PC-3 (cell line): ENCODE data around the gene KRT8. TPM values are rescaled to one million over a fixed set of nuclear protein-coding genes. Genes with fewer than 3 reads are reported as not detected.
A peak's percentile ranks its signal among the peaks of the same experiment; 100 is the strongest.

Experiments used
- ATAC-seq: fragments of 200-7000 bp; cut with Tn5 transposase; 2 replicates; pipeline ENCODE4 v1.9.1; 2020; ENCODE audit warnings: mild to moderate bottlenecking, moderate library complexity
- BruUV-seq: library from RNA; stranded (reverse); fragments of 400-500 nt; replicated peaks from 2 replicates; lab custom pipeline; 2021; lab: Mats Ljungman, UMichigan
- CTCF ChIA-PET: fragments of 300-600 bp; sonication (Branson Sonifier 250); formaldehyde crosslinking; loops from one replicate; lab custom pipeline; 2022; ENCODE audit warnings: antibody characterized with exemption; lab: Charles Lee
- POLR2A ChIA-PET: fragments of 300-600 bp; sonication (Branson Sonifier 250); formaldehyde crosslinking; loops from one replicate; lab custom pipeline; 2022; ENCODE audit warnings: antibody characterized with exemption; ENCODE audit not compliant: unreplicated experiment; lab: Charles Lee
- DNase-seq: peaks from one replicate; pipeline ENCODE4 v3.0.0-alpha.2; 2015
- H2AFZ ChIP-seq: fragments of 300-600 bp; sonication (generic); 2 replicates; pipeline ENCODE4 v1.6.0; 2016; ENCODE audit warnings: antibody characterized with exemption, low read length
- H3F3A ChIP-seq: fragments of 300-600 bp; sonication (generic); one replicate; pipeline ENCODE4 v1.6.0; 2017; ENCODE audit warnings: antibody characterized with exemption, low read length, control low read depth, mild to moderate bottlenecking; ENCODE audit not compliant: unreplicated experiment
- H3K27ac ChIP-seq: fragments of 300-600 bp; sonication (generic); 2 replicates; pipeline ENCODE4 v1.5.1; 2016; ENCODE audit warnings: mild to moderate bottlenecking, low read length
- H3K27me3 ChIP-seq: fragments of 300-600 bp; sonication (generic); 2 replicates; pipeline ENCODE4 v1.6.1; 2016; ENCODE audit warnings: low read length, mixed read lengths
- H3K36me3 ChIP-seq: fragments of 300-600 bp; sonication (generic); 2 replicates; pipeline ENCODE4 v1.6.1; 2016; ENCODE audit warnings: low read depth, mixed run types, low read length, mixed read lengths
- H3K4me1 ChIP-seq: fragments of 300-600 bp; sonication (generic); 2 replicates; pipeline ENCODE4 v1.5.1; 2016; ENCODE audit warnings: low read length; ENCODE audit not compliant: insufficient read depth
- H3K4me2 ChIP-seq: fragments of 300-600 bp; sonication (generic); 2 replicates; pipeline ENCODE4 v1.6.0; 2016; ENCODE audit warnings: low read length
- H3K4me3 ChIP-seq: fragments of 300-600 bp; sonication (generic); 2 replicates; pipeline ENCODE4 v1.5.1; 2016; ENCODE audit warnings: mild to moderate bottlenecking, low read length, mixed read lengths
- H3K79me2 ChIP-seq: fragments of 300-600 bp; sonication (generic); 2 replicates; pipeline ENCODE4 v1.6.1; 2017; ENCODE audit warnings: low read length, mixed read lengths
- H3K9ac ChIP-seq: fragments of 300-600 bp; sonication (generic); 2 replicates; pipeline ENCODE4 v1.6.0; 2016; ENCODE audit warnings: mild to moderate bottlenecking, low read length
- H3K9me2 ChIP-seq: fragments of 300-600 bp; sonication (generic); replicated peaks from 2 replicates; pipeline ENCODE4 v1.6.1; 2016; ENCODE audit warnings: mixed run types, low read length, mixed read lengths
- H3K9me3 ChIP-seq: fragments of 300-600 bp; sonication (generic); 2 replicates; pipeline ENCODE4 v1.6.1; 2016; ENCODE audit warnings: low read length, mixed read lengths
- H4K20me1 ChIP-seq: fragments of 300-600 bp; sonication (generic); 2 replicates; pipeline ENCODE4 v1.6.1; 2016; ENCODE audit warnings: low read length, mixed read lengths
- CTCF ChIP-seq: fragments of 300-600 bp; sonication (generic); conservative IDR thresholded peaks from 2 replicates; pipeline ENCODE4 v1.5.1; 2017; ENCODE audit warnings: antibody characterized with exemption, low read depth, mild to moderate bottlenecking, low read length
- EZH2 ChIP-seq: fragments of 300-600 bp; sonication (generic); IDR thresholded peaks from one replicate; pipeline ENCODE4 v1.6.1; 2017; ENCODE audit warnings: antibody characterized with exemption, mild to moderate bottlenecking, low read length; ENCODE audit not compliant: unreplicated experiment
- EZH2phosphoT487 ChIP-seq: fragments of 300-600 bp; sonication (generic); IDR thresholded peaks from 2 replicates; pipeline ENCODE4 v1.6.1; 2018; ENCODE audit warnings: mild to moderate bottlenecking, antibody characterized with exemption, low read length, borderline replicate concordance
- intact Hi-C: fragments of 100-400 bp; cut with micrococcal nuclease; formaldehyde crosslinking; loops from 2 replicates; pipeline ENCODE4 v1.9.0; 2023
- total RNA-seq: library from RNA; depleted of rRNA; stranded (reverse); fragments of >200 nt; gene quantifications from 2 replicates; pipeline ENCODE4 v1.2.3, GENCODE V29; 2014

The KRT8 gene
- total RNA-seq, 1 experiment from 2014 or later: 719 TPM

- Histone ChIP-seq H3K9me3 (no peaks in the 10 kb centered on the region), H3K4me3 (no peak overlapping the region), H2AFZ (no peak overlapping the region), H3K4me2 (no peak overlapping the region; the same call in none of the 2 replicates), H3K4me1 (peaks cover 34% of the 10 kb centered on the region), H3K36me3 (peaks cover 27% of the 10 kb centered on the region), H3F3A (peaks cover 12% of the 10 kb centered on the region), H3K79me2 (peaks cover 9% of the 10 kb centered on the region), H3K27ac (peak overlapping the region; percentile 54), H4K20me1 (peaks cover 26% of the 10 kb centered on the region), H3K27me3 (no peaks in the 10 kb centered on the region), H3K9me2 (no peaks in the 10 kb centered on the region), H3K9ac (no peak overlapping the region)
- TF ChIP-seq EZH2phosphoT487 (no peak), CTCF (no peak), EZH2 (no peak)
- TSS peak; percentile 32 for BruUV-seq
- ATAC-seq (peak; percentile 20), DNase-seq (no peak)
- ChIA-PET CTCF (interaction anchor here (0.7 to 1.9 kb wide), 4 partner anchors 9 to 85 kb away, joined by 5 to 7 read pairs (median 5); partner anchors contain the start of gene KRT8), POLR2A (interaction anchor here (1.8 kb wide), 1 partner anchor 9 kb away, joined by 12 read pairs; the partner anchor contains the start of gene KRT8)
- intact Hi-C loops: no loop called here
Measured at GRCh38 chr12:52895726-52896189, 9.1 kb downstream of the KRT8 start.

- ChIA-PET POLR2A (no interaction called here), CTCF (interaction anchor here (0.6 kb wide), 1 partner anchor 513 kb away, joined by 3 read pairs; no protein-coding TSS in a partner anchor)
- BruUV-seq: no TSS peak
Measured at GRCh38 chr12:52892974-52893373, 11.9 kb downstream of the KRT8 start.

More at GRCh38 chr12:52892974-52893373, 11.9 kb downstream of the KRT8 start:
- Histone ChIP-seq H3K4me1 (peaks cover 24% of the 10 kb centered on the region), H3K9ac (no peak overlapping the region), H3K4me3 (no peak overlapping the region), H3K9me2 (no peaks in the 10 kb centered on the region), H4K20me1 (peaks cover 8% of the 10 kb centered on the region; the same call in 1 of the 2 replicates), H3F3A (peaks cover 12% of the 10 kb centered on the region), H3K27me3 (no peaks in the 10 kb centered on the region), H3K9me3 (no peaks in the 10 kb centered on the region), H3K36me3 (peaks cover 4% of the 10 kb centered on the region; the same call in 1 of the 2 replicates), H2AFZ (no peak overlapping the region), H3K27ac (no peak overlapping the region), H3K4me2 (no peak overlapping the region), H3K79me2 (no peaks in the 10 kb centered on the region)
- ATAC-seq (no peak), DNase-seq (no peak)
- intact Hi-C loops: no loop called here
- no peak for TF ChIP-seq CTCF
